ENCODE results near the gene SERPINA4. TPM values are rescaled to one million over a fixed set of nuclear protein-coding genes. Genes with fewer than 3 reads are reported as not detected.

Gene SERPINA4
- total and polyA plus RNA-seq, 2 experiments from 2014 or later, result not detected

DNA sequence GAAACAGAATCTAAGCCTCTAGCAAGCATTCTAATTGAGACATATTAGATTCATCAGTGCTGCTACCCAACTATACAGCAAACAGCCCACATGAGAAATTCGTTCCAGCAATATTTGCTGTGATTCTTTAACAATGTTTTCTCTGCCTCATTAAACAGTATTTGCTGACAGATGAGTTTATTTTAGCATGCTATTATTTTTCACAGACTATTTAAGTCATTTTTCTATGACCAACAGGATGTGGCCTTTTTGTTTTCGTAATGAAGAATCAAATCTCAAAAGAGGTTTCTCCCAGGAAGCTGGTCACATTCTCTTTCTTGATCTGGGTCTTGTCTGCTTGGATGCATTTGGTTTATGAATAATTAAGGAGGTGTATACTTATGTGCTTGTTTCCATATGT, 28.8 kb upstream of the SERPINA4 start:
- H3K79me2 ChIP-seq (replicated peaks; ENCODE audit: insufficient read depth), result no peaks in the 10 kb centered on the region
- H3K4me2 ChIP-seq, result no peak overlapping the region
- Mint-ChIP-seq H3K36me3 (ENCODE audit: low read depth) (no peaks in the 10 kb centered on the region), H3K27ac (no peak overlapping the region), H3K27me3 (ENCODE audit: insufficient read depth, low read depth, poor library complexity) (peaks cover 4% of the 10 kb centered on the region), H3K4me1 (no peaks in the 10 kb centered on the region), H3K4me3 (no peak overlapping the region), H3K9me3 (no peaks in the 10 kb centered on the region; the same call in 2 of the 3 replicates)
- no peaks in the 10 kb centered on the region for H4K20me1 ChIP-seq (replicated peaks; ENCODE audit: insufficient read depth)
- 0 out of 2 replicates have a peak, but pooled peaks cover 6% of the 10 kb centered on the region for H3K9me2 ChIP-seq (ENCODE audit: insufficient read depth)
- H3F3A ChIP-seq (replicated peaks; ENCODE audit: low read depth), result no peaks in the 10 kb centered on the region
- DNase-seq (ENCODE audit: low spot score) (no peak), ATAC-seq (no peak)
- H3K27me3 ChIP-seq (ENCODE audit: insufficient read depth), result no peaks in the 10 kb centered on the region
- H2AFZ ChIP-seq, result no peak overlapping the region
- TF ChIP-seq, protein P1, sequence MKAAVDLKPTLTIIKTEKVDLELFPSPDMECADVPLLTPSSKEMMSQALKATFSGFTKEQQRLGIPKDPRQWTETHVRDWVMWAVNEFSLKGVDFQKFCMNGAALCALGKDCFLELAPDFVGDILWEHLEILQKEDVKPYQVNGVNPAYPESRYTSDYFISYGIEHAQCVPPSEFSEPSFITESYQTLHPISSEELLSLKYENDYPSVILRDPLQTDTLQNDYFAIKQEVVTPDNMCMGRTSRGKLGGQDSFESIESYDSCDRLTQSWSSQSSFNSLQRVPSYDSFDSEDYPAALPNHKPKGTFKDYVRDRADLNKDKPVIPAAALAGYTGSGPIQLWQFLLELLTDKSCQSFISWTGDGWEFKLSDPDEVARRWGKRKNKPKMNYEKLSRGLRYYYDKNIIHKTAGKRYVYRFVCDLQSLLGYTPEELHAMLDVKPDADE (IDR thresholded peaks at IDR 0.05), result no peak
- TF ChIP-seq ZNF331 (CRISPR knock-in tag; IDR thresholded peaks at IDR 0.05; ENCODE audit: low read depth) (no peak), ZNF114 (CRISPR knock-in tag; IDR thresholded peaks at IDR 0.05) (no peak), JUNB (IDR thresholded peaks at IDR 0.05; ENCODE audit: unreplicated experiment) (no peak), EZH2phosphoT487 (IDR thresholded peaks at IDR 0.05; ENCODE audit: unreplicated experiment) (no peak)
- TF ChIP-seq, protein P2, sequence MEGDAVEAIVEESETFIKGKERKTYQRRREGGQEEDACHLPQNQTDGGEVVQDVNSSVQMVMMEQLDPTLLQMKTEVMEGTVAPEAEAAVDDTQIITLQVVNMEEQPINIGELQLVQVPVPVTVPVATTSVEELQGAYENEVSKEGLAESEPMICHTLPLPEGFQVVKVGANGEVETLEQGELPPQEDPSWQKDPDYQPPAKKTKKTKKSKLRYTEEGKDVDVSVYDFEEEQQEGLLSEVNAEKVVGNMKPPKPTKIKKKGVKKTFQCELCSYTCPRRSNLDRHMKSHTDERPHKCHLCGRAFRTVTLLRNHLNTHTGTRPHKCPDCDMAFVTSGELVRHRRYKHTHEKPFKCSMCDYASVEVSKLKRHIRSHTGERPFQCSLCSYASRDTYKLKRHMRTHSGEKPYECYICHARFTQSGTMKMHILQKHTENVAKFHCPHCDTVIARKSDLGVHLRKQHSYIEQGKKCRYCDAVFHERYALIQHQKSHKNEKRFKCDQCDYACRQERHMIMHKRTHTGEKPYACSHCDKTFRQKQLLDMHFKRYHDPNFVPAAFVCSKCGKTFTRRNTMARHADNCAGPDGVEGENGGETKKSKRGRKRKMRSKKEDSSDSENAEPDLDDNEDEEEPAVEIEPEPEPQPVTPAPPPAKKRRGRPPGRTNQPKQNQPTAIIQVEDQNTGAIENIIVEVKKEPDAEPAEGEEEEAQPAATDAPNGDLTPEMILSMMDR (conservative IDR thresholded peaks at IDR 0.05; ENCODE audit: low read depth in 2 of 2), result no peak
- TF ChIP-seq, protein P3, sequence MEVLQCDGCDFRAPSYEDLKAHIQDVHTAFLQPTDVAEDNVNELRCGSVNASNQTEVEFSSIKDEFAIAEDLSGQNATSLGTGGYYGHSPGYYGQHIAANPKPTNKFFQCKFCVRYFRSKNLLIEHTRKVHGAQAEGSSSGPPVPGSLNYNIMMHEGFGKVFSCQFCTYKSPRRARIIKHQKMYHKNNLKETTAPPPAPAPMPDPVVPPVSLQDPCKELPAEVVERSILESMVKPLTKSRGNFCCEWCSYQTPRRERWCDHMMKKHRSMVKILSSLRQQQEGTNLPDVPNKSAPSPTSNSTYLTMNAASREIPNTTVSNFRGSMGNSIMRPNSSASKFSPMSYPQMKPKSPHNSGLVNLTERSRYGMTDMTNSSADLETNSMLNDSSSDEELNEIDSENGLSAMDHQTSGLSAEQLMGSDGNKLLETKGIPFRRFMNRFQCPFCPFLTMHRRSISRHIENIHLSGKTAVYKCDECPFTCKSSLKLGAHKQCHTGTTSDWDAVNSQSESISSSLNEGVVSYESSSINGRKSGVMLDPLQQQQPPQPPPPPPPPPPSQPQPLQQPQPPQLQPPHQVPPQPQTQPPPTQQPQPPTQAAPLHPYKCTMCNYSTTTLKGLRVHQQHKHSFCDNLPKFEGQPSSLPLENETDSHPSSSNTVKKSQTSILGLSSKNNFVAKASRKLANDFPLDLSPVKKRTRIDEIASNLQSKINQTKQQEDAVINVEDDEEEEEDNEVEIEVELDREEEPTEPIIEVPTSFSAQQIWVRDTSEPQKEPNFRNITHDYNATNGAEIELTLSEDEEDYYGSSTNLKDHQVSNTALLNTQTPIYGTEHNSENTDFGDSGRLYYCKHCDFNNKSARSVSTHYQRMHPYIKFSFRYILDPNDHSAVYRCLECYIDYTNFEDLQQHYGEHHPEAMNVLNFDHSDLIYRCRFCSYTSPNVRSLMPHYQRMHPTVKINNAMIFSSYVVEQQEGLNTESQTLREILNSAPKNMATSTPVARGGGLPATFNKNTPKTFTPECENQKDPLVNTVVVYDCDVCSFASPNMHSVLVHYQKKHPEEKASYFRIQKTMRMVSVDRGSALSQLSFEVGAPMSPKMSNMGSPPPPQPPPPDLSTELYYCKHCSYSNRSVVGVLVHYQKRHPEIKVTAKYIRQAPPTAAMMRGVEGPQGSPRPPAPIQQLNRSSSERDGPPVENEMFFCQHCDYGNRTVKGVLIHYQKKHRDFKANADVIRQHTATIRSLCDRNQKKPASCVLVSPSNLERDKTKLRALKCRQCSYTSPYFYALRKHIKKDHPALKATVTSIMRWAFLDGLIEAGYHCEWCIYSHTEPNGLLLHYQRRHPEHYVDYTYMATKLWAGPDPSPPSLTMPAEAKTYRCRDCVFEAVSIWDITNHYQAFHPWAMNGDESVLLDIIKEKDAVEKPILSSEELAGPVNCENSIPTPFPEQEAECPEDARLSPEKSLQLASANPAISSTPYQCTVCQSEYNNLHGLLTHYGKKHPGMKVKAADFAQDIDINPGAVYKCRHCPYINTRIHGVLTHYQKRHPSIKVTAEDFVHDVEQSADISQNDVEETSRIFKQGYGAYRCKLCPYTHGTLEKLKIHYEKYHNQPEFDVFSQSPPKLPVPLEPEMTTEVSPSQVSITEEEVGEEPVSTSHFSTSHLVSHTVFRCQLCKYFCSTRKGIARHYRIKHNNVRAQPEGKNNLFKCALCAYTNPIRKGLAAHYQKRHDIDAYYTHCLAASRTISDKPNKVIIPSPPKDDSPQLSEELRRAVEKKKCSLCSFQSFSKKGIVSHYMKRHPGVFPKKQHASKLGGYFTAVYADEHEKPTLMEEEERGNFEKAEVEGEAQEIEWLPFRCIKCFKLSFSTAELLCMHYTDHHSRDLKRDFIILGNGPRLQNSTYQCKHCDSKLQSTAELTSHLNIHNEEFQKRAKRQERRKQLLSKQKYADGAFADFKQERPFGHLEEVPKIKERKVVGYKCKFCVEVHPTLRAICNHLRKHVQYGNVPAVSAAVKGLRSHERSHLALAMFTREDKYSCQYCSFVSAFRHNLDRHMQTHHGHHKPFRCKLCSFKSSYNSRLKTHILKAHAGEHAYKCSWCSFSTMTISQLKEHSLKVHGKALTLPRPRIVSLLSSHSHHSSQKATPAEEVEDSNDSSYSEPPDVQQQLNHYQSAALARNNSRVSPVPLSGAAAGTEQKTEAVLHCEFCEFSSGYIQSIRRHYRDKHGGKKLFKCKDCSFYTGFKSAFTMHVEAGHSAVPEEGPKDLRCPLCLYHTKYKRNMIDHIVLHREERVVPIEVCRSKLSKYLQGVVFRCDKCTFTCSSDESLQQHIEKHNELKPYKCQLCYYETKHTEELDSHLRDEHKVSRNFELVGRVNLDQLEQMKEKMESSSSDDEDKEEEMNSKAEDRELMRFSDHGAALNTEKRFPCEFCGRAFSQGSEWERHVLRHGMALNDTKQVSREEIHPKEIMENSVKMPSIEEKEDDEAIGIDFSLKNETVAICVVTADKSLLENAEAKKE (CRISPR knock-in tag; IDR thresholded peaks at IDR 0.05), result no peak
- no peaks in the 10 kb centered on the region for H3K36me3 ChIP-seq (ENCODE audit: insufficient read depth)
- H3K27ac ChIP-seq (ENCODE audit: low read depth), result no peak overlapping the region
- H3K4me1 ChIP-seq (ENCODE audit: insufficient read depth), result no peaks in the 10 kb centered on the region
- H3K4me3 ChIP-seq, result no peak overlapping the region

All from GM23338 (cell line).